ENCODE results near the gene ANO7. TPM values are rescaled to one million over a fixed set of nuclear protein-coding genes. Genes with fewer than 3 reads are reported as not detected.

ANO7 gene
- total RNA-seq, 4 donors from 2014 or later, result 0.59 TPM; not detected in 3

GRCh38 chr2:241151934-241152660 is 36.4 kb upstream of the ANO7 start:
- 68 to 69% methylated on average over 8 of the region's 8 CpGs for WGBS, 2 donors
- H3K4me3 ChIP-seq, result no peak overlapping the region
- no peaks in the 10 kb centered on the region for H3K27me3 ChIP-seq
- intact Hi-C loops (cut with DNase I), result no loop called here
- TF ChIP-seq POLR2A (IDR thresholded peaks at IDR 0.05) (no peak), CTCF (IDR thresholded peaks at IDR 0.05) (no peak)
- DNase-seq, result no peak
- H3K27ac ChIP-seq, result no peak overlapping the region
- peaks cover 20 to 36% (median 20%) of the 10 kb centered on the region in 3 donors for H3K4me1 ChIP-seq
- peaks cover 0 to 43% (median 0%) of the 10 kb centered on the region in 3 donors for H3K36me3 ChIP-seq
- H3K9me3 ChIP-seq, result no peaks in the 10 kb centered on the region

GRCh38 chr2:241153616-241154015 is 34.9 kb upstream of the ANO7 start:
- no peak for DNase-seq
- Histone ChIP-seq H3K4me1 (peaks cover 15 to 28% (median 15%) of the 10 kb centered on the region in 3 donors), H3K27ac (no peak overlapping the region), H3K36me3 (peaks cover 8 to 59% (median 12%) of the 10 kb centered on the region in 3 donors), H3K9me3 (no peaks in the 10 kb centered on the region), H3K4me3 (no peak overlapping the region), H3K27me3 (no peaks in the 10 kb centered on the region)
- WGBS, 2 donors, result 79 to 86% methylated on average over 4 to 6 of the region's 7 CpGs
- intact Hi-C loops (cut with DNase I), result no loop called here
- no peak for TF ChIP-seq POLR2A (IDR thresholded peaks at IDR 0.05)
- TF ChIP-seq CTCF (IDR thresholded peaks at IDR 0.05), result no peak

- Histone ChIP-seq H3K4me3 (no peak overlapping the region), H3K9me3 (no peaks in the 10 kb centered on the region), H3K27ac (no peak overlapping the region), H3K27me3 (no peaks in the 10 kb centered on the region), H3K4me1 (peaks cover 14 to 18% (median 14%) of the 10 kb centered on the region in 3 donors), H3K36me3 (peaks cover 8 to 72% (median 14%) of the 10 kb centered on the region in 3 donors)
- 88 to 89% methylated on average over 4 of the region's 4 CpGs for WGBS, 2 donors
- no peak for TF ChIP-seq POLR2A (IDR thresholded peaks at IDR 0.05)
- no peak for TF ChIP-seq CTCF (IDR thresholded peaks at IDR 0.05)
- intact Hi-C loops (cut with DNase I), result no loop called here
- DNase-seq, result no peak
Observed at GRCh38 chr2:241154915-241155314, 33.6 kb upstream of the ANO7 start.

- no peak for DNase-seq
- H3K4me3 ChIP-seq, result no peak overlapping the region
- WGBS, 2 donors, result 40 to 60% methylated on average over 1 of the region's 1 CpG
- no peak for TF ChIP-seq POLR2A (IDR thresholded peaks at IDR 0.05)
- TF ChIP-seq CTCF (IDR thresholded peaks at IDR 0.05), result no peak
- H3K36me3 ChIP-seq, result peaks cover 8 to 80% (median 14%) of the 10 kb centered on the region in 3 donors
- no peak overlapping the region for H3K27ac ChIP-seq
- peaks cover 10 to 13% (median 13%) of the 10 kb centered on the region in 3 donors for H3K4me1 ChIP-seq
- intact Hi-C loops (cut with DNase I), result no loop called here
- no peaks in the 10 kb centered on the region for H3K27me3 ChIP-seq
- no peaks in the 10 kb centered on the region for H3K9me3 ChIP-seq
Observed at GRCh38 chr2:241155936-241156335, 32.5 kb upstream of the ANO7 start.

GRCh38 chr2:241156971-241157441 is 31.5 kb upstream of the ANO7 start:
- peaks cover 8 to 88% (median 14%) of the 10 kb centered on the region in 3 donors for H3K36me3 ChIP-seq
- H3K27me3 ChIP-seq, result no peaks in the 10 kb centered on the region
- 61 to 66% methylated on average over 5 of the region's 5 CpGs for WGBS, 2 donors
- TF ChIP-seq CTCF (IDR thresholded peaks at IDR 0.05) (no peak), POLR2A (IDR thresholded peaks at IDR 0.05) (no peak)
- H3K4me3 ChIP-seq, result no peak overlapping the region
- no peak overlapping the region for H3K27ac ChIP-seq
- peaks cover 0 to 11% (median 2%) of the 10 kb centered on the region in 3 donors for H3K4me1 ChIP-seq
- no peaks in the 10 kb centered on the region for H3K9me3 ChIP-seq
- intact Hi-C loops (cut with DNase I), result no loop called here
- DNase-seq, result no peak
